ENCODE measurements around the gene CALD1. TPM values are rescaled to one million over a fixed set of nuclear protein-coding genes. Genes with fewer than 3 reads are reported as not detected.

CALD1 gene
- total and polyA plus RNA-seq, 4 donors, result 48.0 to 226 (median 95.2) TPM

- WGBS, result 84% methylated on average over 5 of the region's 5 CpGs
- Histone ChIP-seq H3K9ac (ENCODE audit: low read depth in 1 of 2, low read length in 2 of 2) (no peak overlapping the region), H3K9me3 (ENCODE audit: control insufficient read depth in 4 of 4, low read length in 3 of 4) (no peaks in the 10 kb centered on the region), H3K4me1 (ENCODE audit: control insufficient read depth in 4 of 4, insufficient read depth in 4 of 4, low read length in 3 of 4) (peaks cover 27 to 76% (median 53%) of the 10 kb centered on the region in 4 donors), H3K36me3 (ENCODE audit: control insufficient read depth in 4 of 4, insufficient read depth in 3 of 4, low read depth in 1 of 4, low read length in 3 of 4) (no peaks in the 10 kb centered on the region), H3K4me3 (ENCODE audit: low read depth in 1 of 3, low read length in 3 of 3) (no peak overlapping the region), H3K27me3 (ENCODE audit: control insufficient read depth in 4 of 4, insufficient read depth in 4 of 4, low read length in 3 of 4) (no peaks in the 10 kb centered on the region), H3K27ac (ENCODE audit: low read depth in 1 of 2, low read length in 2 of 2) (peak overlapping the region; percentile 83 to 94)
- no peak for DNase-seq (ENCODE audit: low spot score)
- no peak for TF ChIP-seq JUND (IDR thresholded peaks at IDR 0.05)
- TF ChIP-seq, protein P1, sequence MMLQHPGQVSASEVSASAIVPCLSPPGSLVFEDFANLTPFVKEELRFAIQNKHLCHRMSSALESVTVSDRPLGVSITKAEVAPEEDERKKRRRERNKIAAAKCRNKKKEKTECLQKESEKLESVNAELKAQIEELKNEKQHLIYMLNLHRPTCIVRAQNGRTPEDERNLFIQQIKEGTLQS (IDR thresholded peaks at IDR 0.05), result no peak
- peak; percentile 76 to 85 for TF ChIP-seq HNF4A (conservative IDR thresholded peaks at IDR 0.05)
- no peak for TF ChIP-seq RAD21 (IDR thresholded peaks at IDR 0.05)
- peak; percentile 21 to 39 for TF ChIP-seq RXRA (IDR thresholded peaks at IDR 0.05)
Observed at GRCh38 chr7:134903073-134903790, 123.8 kb downstream of the CALD1 start.

DNA sequence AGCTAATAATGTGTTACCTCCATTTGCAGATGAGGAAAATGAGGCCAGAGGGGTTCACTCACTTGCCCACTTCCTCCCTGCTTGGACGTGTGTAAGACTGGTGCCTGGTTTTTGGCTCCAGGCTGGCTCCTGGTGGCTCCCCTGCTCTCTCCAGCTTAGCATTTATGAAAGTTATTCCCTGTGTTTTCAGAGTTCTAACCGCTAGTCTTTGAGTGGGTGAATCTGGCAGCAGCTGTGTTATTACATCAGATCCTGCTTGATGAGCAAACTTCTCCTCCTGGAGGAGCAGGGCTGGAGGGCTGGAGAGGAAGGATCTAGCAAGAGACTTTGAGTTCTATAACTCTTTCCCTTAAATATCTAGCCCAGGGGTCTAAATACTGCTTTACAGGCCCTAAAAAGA lies 125.9 kb downstream of the CALD1 start:
- Histone ChIP-seq H3K36me3 (ENCODE audit: control insufficient read depth in 4 of 4, insufficient read depth in 3 of 4, low read depth in 1 of 4, low read length in 3 of 4) (peaks cover 0 to 1% (median 0%) of the 10 kb centered on the region in 4 donors), H3K27me3 (ENCODE audit: control insufficient read depth in 4 of 4, insufficient read depth in 4 of 4, low read length in 3 of 4) (no peaks in the 10 kb centered on the region), H3K4me1 (ENCODE audit: control insufficient read depth in 4 of 4, insufficient read depth in 4 of 4, low read length in 3 of 4) (peaks cover 25 to 78% (median 57%) of the 10 kb centered on the region in 4 donors), H3K9me3 (ENCODE audit: control insufficient read depth in 4 of 4, low read length in 3 of 4) (no peaks in the 10 kb centered on the region), H3K27ac (ENCODE audit: low read depth in 1 of 2, low read length in 2 of 2) (peak overlapping the region; percentile 83 to 86), H3K9ac (ENCODE audit: low read depth in 1 of 2, low read length in 2 of 2) (peak overlapping the region in 1 of 2 donors; percentile 63), H3K4me3 (ENCODE audit: low read depth in 1 of 3, low read length in 3 of 3) (no peak overlapping the region)
- DNase-seq (ENCODE audit: low spot score), result no peak
- TF ChIP-seq NR2F2 (IDR thresholded peaks at IDR 0.05) (no peak), GABPA (IDR thresholded peaks at IDR 0.05 in 1 of 2, conservative IDR thresholded peaks at IDR 0.05 in 1 of 2) (peak in 1 of 2 donors; percentile 50), HNF4A (conservative IDR thresholded peaks at IDR 0.05) (peak; percentile 32 to 47), JUND (IDR thresholded peaks at IDR 0.05) (peak in 1 of 2 donors; percentile 29), TAF1 (conservative IDR thresholded peaks at IDR 0.05) (peak; percentile 22), RXRA (IDR thresholded peaks at IDR 0.05) (peak in 1 of 2 donors; percentile 7), RAD21 (IDR thresholded peaks at IDR 0.05) (peak; percentile 27 to 61), HNF4G (IDR thresholded peaks at IDR 0.05) (no peak), FOXA2 (IDR thresholded peaks at IDR 0.05) (no peak), YY1 (IDR thresholded peaks at IDR 0.05) (peak; percentile 11), CTCF (IDR thresholded peaks at IDR 0.05; ENCODE audit: low read depth, low read length, missing input control) (peak; percentile 20), FOXA1 (IDR thresholded peaks at IDR 0.05) (no peak), EGR1 (IDR thresholded peaks at IDR 0.05; ENCODE audit: low read depth in 2 of 2) (peak in 1 of 2 donors; percentile 31), REST (IDR thresholded peaks at IDR 0.05) (no peak), SP1 (IDR thresholded peaks at IDR 0.05) (peak; percentile 35)
- TF ChIP-seq, protein P2, sequence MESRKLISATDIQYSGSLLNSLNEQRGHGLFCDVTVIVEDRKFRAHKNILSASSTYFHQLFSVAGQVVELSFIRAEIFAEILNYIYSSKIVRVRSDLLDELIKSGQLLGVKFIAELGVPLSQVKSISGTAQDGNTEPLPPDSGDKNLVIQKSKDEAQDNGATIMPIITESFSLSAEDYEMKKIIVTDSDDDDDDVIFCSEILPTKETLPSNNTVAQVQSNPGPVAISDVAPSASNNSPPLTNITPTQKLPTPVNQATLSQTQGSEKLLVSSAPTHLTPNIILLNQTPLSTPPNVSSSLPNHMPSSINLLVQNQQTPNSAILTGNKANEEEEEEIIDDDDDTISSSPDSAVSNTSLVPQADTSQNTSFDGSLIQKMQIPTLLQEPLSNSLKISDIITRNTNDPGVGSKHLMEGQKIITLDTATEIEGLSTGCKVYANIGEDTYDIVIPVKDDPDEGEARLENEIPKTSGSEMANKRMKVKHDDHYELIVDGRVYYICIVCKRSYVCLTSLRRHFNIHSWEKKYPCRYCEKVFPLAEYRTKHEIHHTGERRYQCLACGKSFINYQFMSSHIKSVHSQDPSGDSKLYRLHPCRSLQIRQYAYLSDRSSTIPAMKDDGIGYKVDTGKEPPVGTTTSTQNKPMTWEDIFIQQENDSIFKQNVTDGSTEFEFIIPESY (IDR thresholded peaks at IDR 0.05), result no peak
- TF ChIP-seq, protein P1 (IDR thresholded peaks at IDR 0.05), result peak; percentile 40
- TF ChIP-seq, protein P3, sequence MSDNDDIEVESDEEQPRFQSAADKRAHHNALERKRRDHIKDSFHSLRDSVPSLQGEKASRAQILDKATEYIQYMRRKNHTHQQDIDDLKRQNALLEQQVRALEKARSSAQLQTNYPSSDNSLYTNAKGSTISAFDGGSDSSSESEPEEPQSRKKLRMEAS (IDR thresholded peaks at IDR 0.05), result no peak
- 14% methylated on average over 2 of the region's 2 CpGs for WGBS
